Measurements from ENCODE around the gene FOXJ1. TPM values are rescaled to one million over a fixed set of nuclear protein-coding genes. Genes with fewer than 3 reads are reported as not detected.

FOXJ1 gene
- total and polyA plus RNA-seq, 2 donors from 2014 or later, result 3.4 to 6.8 TPM

- no peak overlapping the region for H3K27ac ChIP-seq (ENCODE audit: low read depth in 2 of 2, low read length in 2 of 2)
- intact Hi-C loops (cut with DNase I), result no loop called here
- TF ChIP-seq CTCF (IDR thresholded peaks at IDR 0.05; ENCODE audit: borderline replicate concordance, extremely low read depth, insufficient read depth), result no peak
Observed at GRCh38 chr17:76115138-76115754, 25.8 kb downstream of the FOXJ1 start.

GRCh38 chr17:76111956-76112355, 29.1 kb downstream of the FOXJ1 start:
- H3K36me3 ChIP-seq (ENCODE audit: control insufficient read depth in 2 of 3, insufficient read depth in 3 of 3, low read length in 3 of 3), result no peaks in the 10 kb centered on the region
- intact Hi-C loops (cut with DNase I), result no loop called here

More at GRCh38 chr17:76115138-76115754, 25.8 kb downstream of the FOXJ1 start:
- Histone ChIP-seq H3K9me3 (ENCODE audit: control insufficient read depth in 2 of 3, insufficient read depth in 1 of 3, low read length in 3 of 3) (no peaks in the 10 kb centered on the region), H3K4me3 (ENCODE audit: low read length in 3 of 3) (no peak overlapping the region), H3K9ac (ENCODE audit: low read length in 3 of 3) (no peak overlapping the region), H3K36me3 (ENCODE audit: control insufficient read depth in 2 of 3, insufficient read depth in 3 of 3, low read length in 3 of 3) (no peaks in the 10 kb centered on the region), H3K4me1 (ENCODE audit: control insufficient read depth in 2 of 3, insufficient read depth in 2 of 3, low read depth in 1 of 3, low read length in 3 of 3) (no peaks in the 10 kb centered on the region), H3K27me3 (ENCODE audit: control insufficient read depth, insufficient read depth, low read length) (no peaks in the 10 kb centered on the region)
- DNase-seq (no peak), FAIRE-seq (no peak)

GRCh38 chr17:76107509-76107908, 33.5 kb downstream of the FOXJ1 start:
- H3K9ac ChIP-seq (ENCODE audit: low read length in 3 of 3), result no peak overlapping the region
- intact Hi-C loops (cut with DNase I), result no loop called here
- H3K4me1 ChIP-seq (ENCODE audit: control insufficient read depth in 2 of 3, insufficient read depth in 2 of 3, low read depth in 1 of 3, low read length in 3 of 3), result peaks cover 0 to 9% (median 0%) of the 10 kb centered on the region in 3 donors
- no peaks in the 10 kb centered on the region for H3K9me3 ChIP-seq (ENCODE audit: control insufficient read depth in 2 of 3, insufficient read depth in 1 of 3, low read length in 3 of 3)
- H3K27me3 ChIP-seq (ENCODE audit: control insufficient read depth, insufficient read depth, low read length), result no peaks in the 10 kb centered on the region
- H3K36me3 ChIP-seq (ENCODE audit: control insufficient read depth in 2 of 3, insufficient read depth in 3 of 3, low read length in 3 of 3), result no peaks in the 10 kb centered on the region
- TF ChIP-seq CTCF (IDR thresholded peaks at IDR 0.05; ENCODE audit: borderline replicate concordance, extremely low read depth, insufficient read depth), result no peak
- FAIRE-seq, result no peak
- no peak overlapping the region for H3K4me3 ChIP-seq (ENCODE audit: low read length in 3 of 3)
- DNase-seq, result no peak
- no peak overlapping the region for H3K27ac ChIP-seq (ENCODE audit: low read depth in 2 of 2, low read length in 2 of 2)

More at GRCh38 chr17:76111956-76112355, 29.1 kb downstream of the FOXJ1 start:
- TF ChIP-seq CTCF (IDR thresholded peaks at IDR 0.05; ENCODE audit: borderline replicate concordance, extremely low read depth, insufficient read depth), result no peak
- FAIRE-seq, result no peak
- Histone ChIP-seq H3K27ac (ENCODE audit: low read depth in 2 of 2, low read length in 2 of 2) (no peak overlapping the region), H3K4me3 (ENCODE audit: low read length in 3 of 3) (no peak overlapping the region), H3K4me1 (ENCODE audit: control insufficient read depth in 2 of 3, insufficient read depth in 2 of 3, low read depth in 1 of 3, low read length in 3 of 3) (no peaks in the 10 kb centered on the region), H3K27me3 (ENCODE audit: control insufficient read depth, insufficient read depth, low read length) (no peaks in the 10 kb centered on the region), H3K9ac (ENCODE audit: low read length in 3 of 3) (no peak overlapping the region), H3K9me3 (ENCODE audit: control insufficient read depth in 2 of 3, insufficient read depth in 1 of 3, low read length in 3 of 3) (no peaks in the 10 kb centered on the region)
- DNase-seq, result no peak

GRCh38 chr17:76106703-76107102, 34.3 kb downstream of the FOXJ1 start:
- no peaks in the 10 kb centered on the region for H3K9me3 ChIP-seq (ENCODE audit: control insufficient read depth in 2 of 3, insufficient read depth in 1 of 3, low read length in 3 of 3)
- H3K36me3 ChIP-seq (ENCODE audit: control insufficient read depth in 2 of 3, insufficient read depth in 3 of 3, low read length in 3 of 3), result peaks cover 0 to under 1% (median 0%) of the 10 kb centered on the region in 3 donors
- no peak overlapping the region for H3K27ac ChIP-seq (ENCODE audit: low read depth in 2 of 2, low read length in 2 of 2)
- no peaks in the 10 kb centered on the region for H3K27me3 ChIP-seq (ENCODE audit: control insufficient read depth, insufficient read depth, low read length)
- peaks cover 0 to 11% (median 0%) of the 10 kb centered on the region in 3 donors for H3K4me1 ChIP-seq (ENCODE audit: control insufficient read depth in 2 of 3, insufficient read depth in 2 of 3, low read depth in 1 of 3, low read length in 3 of 3)
- intact Hi-C loops (cut with DNase I), result no loop called here
- H3K9ac ChIP-seq (ENCODE audit: low read length in 3 of 3), result no peak overlapping the region
- TF ChIP-seq CTCF (IDR thresholded peaks at IDR 0.05; ENCODE audit: borderline replicate concordance, extremely low read depth, insufficient read depth), result no peak
- DNase-seq (no peak), FAIRE-seq (no peak)
- H3K4me3 ChIP-seq (ENCODE audit: low read length in 3 of 3), result no peak overlapping the region

Measured in kidney (tissue), 14 donors.